Suprapubic skin (tissue), 3 donors: ENCODE results near the gene NAXD.

Experiments
- CTCF ChIP-seq, 2 donors: fragments of 200-600 bp in 1 of 2; fragments of 450-650 bp in 1 of 2; sonication (generic) in 1 of 2; IDR thresholded peaks; one replicate each; pipeline ENCODE4 v1.5.1; 2016 to 2019; ENCODE audit warnings: antibody characterized with exemption in 2 of 2, mild to moderate bottlenecking in 1 of 2, moderate library complexity in 1 of 2
- EP300 ChIP-seq: sonication (generic); formaldehyde crosslinking; IDR thresholded peaks from one replicate; pipeline ENCODE4 v1.6.1; 2017; ENCODE audit warnings: antibody characterized with exemption
- POLR2A ChIP-seq, 2 donors: fragments of 450-650 bp; IDR thresholded peaks; one replicate each; pipeline ENCODE4 v1.6.1; 2017; ENCODE audit warnings: antibody characterized with exemption in 2 of 2, mild to moderate bottlenecking in 2 of 2, moderate library complexity in 2 of 2

DNA sequence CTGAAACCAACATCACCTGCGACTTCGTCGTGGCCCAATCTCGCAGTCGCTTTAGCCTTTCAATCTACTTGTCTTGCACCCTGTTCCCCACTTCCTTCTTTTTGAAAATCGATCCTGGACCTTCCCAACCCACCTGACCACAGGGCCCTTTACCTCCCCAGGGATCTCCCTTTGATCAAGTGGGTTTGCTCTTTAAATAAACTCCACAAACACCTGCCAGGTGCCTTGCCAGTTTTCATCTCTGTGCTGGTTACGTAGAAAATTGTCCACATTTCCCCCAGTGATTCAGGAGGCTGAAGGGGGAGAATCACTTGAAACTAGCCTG, 39.3 kb upstream of the NAXD start:
- TF ChIP-seq CTCF (IDR thresholded peaks at IDR 0.05) (no peak), POLR2A (IDR thresholded peaks at IDR 0.05) (no peak), EP300 (no peak)
